NCI-H146 (cell line): ENCODE measurements around the gene RARG.
"Not testable (repeated sequence)": the region's sequence is repeated elsewhere in the genome, so short reads cannot be mapped to it uniquely, and the experiment has no call there.

Experiments
- DNase-seq: peaks from one replicate; lab custom pipeline; 2025; lab: John Stamatoyannopoulos, UW

Gene RARG

DNA sequence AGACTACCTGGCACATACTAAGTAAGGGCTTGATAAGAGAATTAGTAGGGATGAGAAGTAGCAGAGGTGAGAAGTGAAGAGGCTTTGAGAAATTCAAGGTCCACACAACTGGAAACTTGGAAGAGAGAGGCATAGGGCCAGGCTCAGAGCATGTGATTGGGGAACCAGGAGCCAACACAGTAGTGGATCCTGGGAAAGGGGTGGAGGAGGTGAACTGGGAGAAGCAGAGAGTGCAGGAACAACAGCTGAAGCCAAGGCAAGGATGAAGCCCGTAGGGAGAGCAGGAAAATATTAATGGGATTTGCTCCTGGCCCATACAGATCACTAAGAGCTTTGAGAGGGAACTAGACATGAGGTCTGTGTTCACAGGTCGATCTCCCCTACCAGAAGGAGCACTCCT is 23.6 kb downstream of the RARG start:
- no peak for DNase-seq

DNA sequence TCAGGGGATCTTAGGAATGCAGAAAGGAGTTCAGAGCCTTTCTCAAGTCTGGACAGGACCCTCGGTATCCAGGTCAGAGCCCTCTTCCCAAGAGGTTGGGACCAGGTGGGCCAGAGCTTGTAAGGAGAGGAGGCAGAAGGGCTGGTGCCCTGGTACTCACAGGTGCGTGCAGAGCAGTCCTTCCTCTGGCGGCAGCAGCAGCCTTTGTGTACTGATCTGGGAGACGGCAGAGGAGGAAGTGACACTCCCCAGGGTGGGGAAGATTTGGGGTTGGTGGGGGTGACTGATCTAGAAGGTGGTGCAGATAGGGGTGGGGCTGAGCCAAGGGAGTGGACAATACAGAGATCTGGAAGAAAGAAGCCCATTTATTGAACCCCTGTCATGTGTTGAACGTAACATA is 25.0 kb downstream of the RARG start, which contains the start of gene ITGB7:
TSS of gene ITGB7 (minus strand) at position 210 of the 400 bp plus-strand sequence. CDS start 6,808 bp downstream, outside the sequence.
- DNase-seq: no peak

DNA sequence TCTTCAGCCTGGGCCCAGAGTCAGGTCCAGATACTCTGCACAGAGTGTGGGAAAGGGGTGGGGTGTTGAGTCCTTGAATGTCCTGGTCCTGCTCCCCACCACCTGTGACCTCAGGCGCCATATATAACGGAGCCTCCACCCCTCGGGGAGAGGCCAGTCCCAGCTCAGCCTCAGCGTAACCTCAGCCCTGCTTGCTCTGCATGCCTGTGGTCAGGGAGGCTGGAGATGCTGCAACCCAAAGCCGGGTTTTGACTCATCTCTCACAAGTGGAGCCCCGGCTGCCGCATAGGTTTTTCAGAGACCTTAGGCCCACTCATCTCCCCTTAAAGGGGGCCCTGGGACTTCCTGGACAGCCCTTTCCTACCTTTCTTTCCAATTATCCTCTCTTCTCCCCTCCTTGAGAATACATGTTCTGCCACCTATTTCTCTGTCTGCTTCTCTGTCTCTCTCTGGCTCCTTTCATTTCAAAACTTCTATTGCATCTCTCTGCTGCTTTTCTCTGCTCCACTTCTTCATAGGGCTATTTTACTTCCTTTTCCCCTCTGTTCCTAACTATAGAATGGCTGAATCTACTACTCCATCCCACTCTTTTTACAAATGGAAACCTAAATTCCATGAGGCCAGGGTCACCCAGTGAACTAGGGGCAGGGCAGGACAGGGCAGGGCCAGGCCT is 26.1 kb downstream of the RARG start:
- no peak for DNase-seq

DNA sequence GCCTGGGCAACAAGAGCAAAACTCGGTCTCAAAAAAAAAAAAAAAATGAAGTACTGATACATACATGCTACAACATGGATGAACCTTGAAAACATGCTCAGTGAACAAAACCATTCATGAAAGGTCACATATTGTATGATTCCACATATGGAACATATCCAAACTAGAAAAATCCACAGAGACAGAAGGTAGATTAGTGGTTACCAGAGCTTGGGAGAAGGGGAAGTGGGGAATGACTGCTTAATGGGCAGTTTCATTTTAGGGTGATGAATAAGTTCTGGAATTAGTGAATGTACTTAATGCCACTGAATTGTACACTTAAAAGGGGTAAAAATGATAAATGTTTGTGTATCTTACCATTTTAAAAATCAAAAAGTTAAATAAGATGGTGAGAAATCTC is 27.7 kb downstream of the RARG start:
- DNase-seq: no peak

DNA sequence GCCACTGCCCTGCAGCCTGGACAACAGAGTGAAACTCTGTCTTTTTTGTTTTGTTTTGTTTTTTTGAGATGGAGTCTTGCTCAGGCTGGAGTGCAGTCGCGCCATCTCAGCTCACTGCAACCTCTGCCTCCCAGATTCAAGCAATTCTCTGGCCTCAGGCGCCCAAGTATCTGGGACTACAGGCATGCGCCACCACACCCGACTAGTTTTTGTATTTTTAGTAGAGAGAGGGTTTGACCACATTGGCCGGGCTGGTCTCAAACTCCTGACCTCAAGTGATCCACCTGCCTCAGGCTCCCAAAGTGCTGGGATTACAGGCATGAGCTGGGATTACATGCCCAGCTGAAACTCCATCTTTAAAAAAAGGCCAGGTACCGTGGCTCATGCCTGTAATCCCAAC is 29.7 kb downstream of the RARG start:
- DNase-seq: not testable (repeated sequence)

DNA sequence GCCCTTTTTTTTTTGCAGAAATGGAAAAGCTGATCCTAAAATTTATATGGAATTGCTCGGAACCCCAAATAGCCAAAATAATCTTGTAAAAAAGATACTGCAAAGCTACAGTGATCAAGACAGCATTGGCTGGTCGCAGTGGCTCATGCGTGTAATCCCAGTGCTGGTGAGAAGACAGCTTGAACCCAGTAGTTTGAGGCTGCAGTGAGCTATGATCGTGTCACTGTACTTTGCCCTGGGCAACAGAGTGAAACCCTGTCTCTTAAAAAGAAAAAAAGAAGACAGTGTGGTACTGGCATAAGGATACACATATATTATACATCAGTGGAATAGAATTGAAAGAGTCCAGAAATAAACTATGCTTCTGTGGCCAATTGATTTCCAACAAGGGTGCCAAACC is 30.4 kb downstream of the RARG start:
- DNase-seq: no peak

DNA sequence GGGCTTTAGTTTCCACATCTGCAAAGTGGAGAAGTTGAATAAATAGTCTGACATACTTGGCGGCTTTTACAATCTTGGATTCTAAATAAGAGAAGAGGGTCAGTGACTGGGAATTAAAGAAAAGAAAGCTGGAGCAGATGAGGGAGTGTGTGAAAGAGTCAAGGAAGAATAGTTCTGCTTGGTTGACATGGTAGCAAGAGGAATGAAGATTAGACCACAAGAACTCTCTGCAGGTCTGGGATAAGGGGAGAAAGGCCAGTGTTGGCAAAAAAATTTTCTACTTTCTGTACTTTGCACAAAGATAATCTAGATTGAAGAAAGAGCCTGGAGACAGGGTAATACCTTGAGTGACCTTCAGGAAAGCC is 30.9 kb downstream of the RARG start:
- no peak for DNase-seq

DNA sequence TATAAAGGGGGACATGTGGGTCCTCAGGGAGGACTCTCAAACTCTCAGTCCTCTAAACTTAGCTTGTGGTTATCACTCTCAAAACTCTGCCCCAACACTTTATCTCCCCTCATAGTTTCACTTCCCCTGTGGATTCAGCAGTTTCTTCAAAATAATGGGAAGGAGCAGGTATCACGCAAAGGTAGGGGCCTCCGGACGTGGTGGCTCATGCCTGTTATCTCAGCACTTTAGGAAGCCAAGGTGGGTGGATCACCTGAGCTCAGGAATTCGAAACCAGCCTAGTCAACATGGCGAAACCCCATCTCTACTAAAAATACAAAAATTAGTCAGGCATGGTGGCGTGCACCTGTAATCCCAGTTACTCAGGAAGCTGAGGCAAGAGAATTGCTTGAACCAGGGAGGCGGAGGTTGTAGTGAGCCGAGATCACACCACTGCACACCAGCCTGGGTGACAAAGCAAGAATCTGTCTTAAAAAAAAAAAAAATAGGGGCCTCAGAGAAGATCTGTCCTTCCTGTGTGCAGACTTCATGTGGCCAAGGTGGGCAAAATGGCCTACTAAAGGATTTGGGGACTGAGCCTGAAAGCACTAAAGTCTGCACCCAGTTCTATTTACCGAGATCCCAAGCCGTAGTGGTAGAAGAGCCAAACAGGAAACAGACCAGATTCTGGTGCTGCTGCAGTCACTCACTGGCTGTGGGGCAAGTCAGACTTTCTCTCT is 31.4 kb downstream of the RARG start:
- DNase-seq: no peak

DNA sequence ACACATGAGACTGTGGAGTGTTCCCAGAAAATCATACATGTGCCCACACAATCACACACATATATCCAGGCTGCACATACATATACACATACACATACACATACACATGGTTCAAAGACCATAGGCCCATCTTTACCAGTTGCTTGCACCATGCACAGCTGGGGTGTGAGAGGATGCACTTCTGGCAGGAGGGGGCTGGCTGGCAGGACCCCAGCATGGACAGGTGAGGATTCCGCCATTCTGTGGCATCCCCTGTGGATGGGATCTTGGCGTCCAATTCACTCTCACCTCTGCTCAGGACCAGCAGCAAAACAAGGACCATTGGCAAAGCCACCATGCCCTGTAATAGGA is 31.9 kb downstream of the RARG start:
- no peak for DNase-seq

DNA sequence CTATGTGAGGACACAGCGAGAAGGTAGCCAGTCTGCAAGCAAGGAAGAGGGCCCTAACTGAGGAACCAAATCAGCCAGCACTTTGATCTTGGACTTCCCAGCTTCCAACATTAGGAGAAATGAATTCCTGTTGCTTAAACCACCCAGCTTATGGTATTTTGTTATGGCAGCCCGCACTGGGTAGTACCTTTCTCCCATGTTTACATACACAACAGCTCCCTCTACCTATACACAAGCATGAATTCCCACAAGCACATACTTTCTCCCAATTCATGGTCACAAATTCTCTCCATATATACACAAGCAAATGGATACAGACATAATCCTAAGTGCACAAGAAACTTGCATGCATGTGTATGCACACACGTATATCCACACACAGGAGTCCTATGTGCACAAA is 32.3 kb downstream of the RARG start:
- no peak for DNase-seq

DNA sequence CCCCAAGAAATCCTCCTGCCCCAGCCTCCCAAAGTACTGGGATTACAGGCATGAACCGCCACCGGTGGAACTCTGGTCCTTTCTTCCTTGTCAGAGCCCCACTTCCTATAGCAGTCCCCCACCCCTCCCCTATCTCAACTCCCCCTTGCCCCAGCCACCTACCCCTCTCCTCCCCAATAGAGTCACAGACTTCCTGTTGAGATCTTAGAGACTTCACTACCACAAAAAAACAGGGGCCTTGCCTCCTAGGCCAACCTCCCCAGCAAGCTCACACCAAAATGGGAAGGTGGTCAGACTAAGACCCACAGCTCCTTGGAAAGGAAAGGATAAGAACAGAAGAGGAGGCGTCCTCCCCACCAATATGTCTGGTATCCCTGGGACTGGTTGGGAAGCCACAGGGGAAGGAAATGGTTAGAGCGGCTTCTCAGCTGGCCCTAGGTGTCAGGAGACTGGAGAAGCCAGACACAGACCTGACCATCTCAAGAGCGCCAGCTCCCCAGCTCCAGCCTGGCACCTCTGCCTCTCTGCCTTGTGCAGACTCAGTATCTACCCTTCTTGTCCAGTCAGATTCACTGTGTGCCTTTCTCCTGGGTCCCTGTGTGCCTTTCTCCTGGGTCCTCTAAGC is 33.4 kb downstream of the RARG start:
- DNase-seq: no peak

DNA sequence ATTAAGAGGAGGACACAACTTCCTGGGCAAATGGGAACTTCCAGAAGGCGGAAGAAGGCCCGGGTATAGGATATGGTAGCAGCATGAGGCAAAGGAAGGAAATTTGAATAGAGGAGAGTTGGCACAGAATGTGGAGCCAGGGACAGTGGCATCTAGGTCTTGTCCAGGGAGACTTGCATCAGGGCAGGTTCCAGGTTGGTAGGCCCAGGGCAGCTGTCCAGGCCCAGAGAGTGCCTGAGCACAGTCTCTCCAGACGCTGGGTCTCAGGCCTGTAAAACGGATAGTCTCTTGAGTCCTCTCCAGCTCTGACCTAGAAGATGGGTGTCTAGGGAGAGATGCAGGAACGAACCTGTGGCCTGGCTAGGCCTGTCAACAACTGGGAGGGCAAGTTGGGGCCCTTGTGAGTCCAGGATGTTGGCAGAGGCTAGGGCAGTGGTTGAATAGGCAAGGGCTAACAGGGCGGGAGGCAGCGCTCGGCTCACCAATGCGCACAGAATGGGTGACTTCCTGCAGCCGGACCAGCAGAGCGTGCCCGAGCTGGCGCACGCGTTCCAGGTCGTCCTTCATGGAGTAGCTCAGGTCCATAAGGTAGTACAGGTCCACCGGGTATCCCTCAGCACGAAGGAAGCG is 34.9 kb downstream of the RARG start:
- no peak for DNase-seq

DNA sequence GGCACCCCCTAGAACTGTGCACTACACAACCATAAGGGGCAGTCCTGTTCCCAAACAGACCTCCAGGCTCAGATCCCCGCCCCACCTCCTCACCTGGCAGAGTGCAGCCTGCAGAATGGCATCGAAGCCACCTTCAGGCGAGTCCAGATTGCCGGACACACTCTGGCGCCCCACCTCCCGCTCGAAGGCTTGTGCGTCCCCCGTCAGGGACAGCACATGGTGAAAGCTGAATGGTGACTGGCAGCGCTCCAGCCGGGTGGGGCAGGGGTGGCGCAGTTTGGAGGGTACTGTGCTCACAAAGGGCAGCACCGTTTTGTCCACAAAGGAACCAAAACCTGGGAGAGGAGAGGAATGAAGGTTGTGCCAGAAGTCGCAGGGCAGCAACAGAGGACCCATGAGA is 35.5 kb downstream of the RARG start:
- no peak for DNase-seq

DNA sequence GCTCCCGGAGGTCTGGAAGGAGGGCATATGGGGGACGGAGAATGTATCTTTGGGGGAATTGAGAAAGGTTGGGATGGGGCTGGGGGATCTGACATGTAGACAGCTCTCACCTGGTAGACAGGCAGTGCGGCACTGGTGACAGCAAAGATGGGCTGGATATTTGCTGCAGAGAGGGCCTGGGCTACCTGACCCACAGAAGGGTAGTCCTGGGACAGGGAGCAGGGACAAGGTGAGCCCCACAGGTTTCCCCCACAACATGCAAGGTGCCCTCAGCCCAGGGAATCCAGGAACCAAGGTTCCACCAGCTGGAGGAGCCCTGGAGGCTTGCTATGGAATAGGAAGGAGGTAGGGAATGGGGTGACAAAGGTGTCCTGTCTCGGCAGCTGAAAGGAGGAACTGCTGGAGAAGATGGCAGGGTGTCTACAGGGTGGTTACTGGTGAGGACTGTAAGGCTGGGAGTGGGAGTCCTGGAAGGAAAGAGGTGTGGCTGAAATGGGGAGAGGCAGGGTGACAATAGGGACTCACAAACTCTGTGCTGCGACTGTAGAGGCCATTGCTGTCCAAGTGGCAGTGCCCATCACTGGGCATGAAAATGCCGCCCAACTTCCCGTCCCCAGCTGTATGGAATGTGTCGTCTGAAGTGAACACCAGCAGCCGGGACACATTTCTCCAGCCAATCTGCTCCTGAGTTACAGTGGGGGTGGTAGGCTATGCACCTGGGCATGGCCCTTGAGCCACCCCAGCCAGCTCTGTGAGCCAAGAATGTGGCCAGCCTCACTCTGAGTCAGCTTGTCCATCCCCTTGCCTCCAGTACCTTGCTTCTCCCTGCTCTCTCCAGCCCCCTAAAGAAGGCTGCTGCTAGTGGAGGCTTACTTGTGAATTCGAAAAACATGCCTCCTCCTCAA is 36.2 kb downstream of the RARG start:
- no peak for DNase-seq

DNA sequence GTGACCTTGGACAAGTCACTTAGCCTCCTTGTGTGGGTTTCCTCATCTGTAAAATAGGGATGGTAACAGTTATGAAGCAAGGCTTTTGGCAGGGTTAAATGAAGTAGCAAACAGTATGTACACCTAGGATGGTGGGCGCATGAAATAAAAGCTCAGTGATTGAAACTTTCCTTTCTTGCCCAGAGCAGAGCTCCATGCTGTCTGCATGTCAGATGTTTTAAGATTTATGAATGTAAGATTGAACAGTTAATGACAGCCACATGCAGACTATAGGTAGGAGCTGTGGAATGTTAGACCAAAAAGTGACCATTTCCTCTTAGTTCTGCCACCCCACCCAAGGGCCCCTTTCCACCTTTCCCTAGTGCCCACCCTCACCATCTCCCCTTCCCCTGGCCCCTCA is 37.0 kb downstream of the RARG start:
- DNase-seq: no peak

DNA sequence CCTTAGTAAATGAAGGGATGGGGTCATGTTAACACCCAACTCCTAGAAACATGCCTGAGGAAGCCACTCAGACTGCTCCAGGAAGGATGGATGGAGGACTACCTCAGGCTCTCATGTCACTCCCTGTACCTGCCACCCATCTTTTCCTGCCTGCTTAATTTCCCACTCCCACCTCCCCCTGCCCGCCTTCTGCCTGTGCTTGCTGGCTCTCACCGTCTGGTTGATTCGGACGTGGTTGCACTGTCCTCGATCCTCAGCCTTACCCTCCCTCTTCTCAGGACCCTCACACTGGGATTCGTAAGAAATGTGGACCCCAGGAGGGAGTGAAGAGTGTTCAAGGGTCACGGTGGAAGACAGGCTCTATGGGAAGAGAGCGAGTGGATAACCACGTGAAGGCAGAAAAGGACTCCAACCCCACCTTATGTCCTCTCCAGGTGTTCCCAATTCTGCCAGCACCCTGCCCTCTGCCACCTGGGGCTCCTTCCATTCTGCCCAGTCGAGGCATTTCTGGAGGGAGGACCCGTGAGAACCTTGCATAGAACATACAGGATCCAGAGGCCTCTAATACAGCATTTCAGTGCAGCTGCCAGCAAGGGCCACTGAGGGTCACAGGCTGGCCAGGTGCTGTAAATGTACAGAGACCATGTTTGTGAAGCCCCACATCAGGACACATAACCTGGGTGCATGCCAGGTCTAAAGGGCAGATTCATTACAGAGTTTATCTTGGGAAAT is 37.9 kb downstream of the RARG start:
- DNase-seq: no peak

DNA sequence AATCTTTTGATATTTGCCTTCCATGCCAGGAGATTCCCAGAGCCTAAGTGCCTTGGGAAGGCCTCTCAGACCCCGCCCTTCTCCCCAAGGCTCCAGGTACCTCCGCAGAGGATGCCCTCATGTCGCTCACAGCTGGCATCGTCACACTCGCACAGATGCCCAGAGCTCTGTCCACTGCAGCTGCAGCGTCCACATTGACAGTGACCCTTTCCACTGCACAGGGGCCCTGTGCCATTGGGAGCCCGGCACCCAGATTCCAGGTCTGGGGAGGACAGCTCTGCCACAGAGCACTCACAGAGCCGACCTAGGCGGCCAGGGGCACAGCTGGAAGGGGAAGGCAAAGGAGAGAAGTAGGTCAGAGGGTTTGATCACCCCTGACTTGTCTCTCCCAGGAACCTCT is 39.0 kb downstream of the RARG start:
- DNase-seq: no peak

DNA sequence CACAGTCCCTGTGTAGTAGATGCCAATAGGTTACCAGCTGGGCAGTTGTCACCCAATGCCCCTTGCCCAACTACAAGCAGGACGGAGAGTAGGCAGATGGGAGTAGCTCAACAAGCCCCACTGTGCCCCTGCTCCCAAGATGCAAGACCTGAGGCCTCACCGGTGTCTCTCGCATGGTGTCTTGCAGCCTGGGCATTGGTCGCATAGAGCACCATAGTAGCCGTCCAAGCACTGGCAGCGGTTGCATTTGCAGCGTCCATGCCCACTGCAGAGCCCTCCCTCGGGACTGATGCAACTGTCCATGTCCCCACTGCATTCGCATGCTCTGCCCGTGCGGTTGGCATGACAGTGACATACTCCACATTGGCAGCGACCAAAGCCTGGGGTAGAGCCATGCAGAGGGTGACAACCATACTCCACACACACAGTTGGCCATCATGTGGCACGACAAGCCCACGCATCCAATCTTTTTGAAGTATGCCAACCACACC is 39.4 kb downstream of the RARG start:
- DNase-seq: no peak

DNA sequence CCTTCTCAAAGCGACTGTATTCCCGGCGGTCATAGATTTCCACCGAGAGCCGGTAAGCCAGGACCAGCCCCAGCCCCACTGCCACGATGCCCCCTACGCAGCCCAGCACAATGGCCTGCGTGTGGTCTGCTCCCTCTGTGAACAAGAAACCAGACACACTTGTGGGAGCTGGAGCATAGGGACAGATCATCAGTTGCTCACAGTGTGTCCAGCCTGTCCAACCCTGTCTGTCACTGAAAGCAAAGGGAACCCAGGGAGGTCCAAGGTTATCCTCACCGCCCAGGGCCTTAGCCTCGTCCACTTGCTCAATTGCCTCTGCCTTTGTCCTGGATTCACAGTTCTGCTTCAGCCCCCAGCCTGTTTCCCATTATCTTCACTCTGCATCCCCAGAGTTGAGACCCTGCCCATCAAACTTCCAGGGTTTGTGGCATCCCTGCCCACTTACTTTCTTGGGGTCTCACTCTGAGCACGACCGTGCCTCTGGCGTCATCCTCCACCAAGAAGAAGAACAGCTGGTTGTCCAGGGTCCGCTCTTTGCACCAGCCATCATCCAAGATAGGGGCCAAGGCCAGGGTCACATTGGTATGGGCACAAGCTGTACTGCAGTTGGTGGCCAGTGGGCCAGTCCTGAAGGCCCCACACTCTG is 40.0 kb downstream of the RARG start:
- no peak for DNase-seq

DNA sequence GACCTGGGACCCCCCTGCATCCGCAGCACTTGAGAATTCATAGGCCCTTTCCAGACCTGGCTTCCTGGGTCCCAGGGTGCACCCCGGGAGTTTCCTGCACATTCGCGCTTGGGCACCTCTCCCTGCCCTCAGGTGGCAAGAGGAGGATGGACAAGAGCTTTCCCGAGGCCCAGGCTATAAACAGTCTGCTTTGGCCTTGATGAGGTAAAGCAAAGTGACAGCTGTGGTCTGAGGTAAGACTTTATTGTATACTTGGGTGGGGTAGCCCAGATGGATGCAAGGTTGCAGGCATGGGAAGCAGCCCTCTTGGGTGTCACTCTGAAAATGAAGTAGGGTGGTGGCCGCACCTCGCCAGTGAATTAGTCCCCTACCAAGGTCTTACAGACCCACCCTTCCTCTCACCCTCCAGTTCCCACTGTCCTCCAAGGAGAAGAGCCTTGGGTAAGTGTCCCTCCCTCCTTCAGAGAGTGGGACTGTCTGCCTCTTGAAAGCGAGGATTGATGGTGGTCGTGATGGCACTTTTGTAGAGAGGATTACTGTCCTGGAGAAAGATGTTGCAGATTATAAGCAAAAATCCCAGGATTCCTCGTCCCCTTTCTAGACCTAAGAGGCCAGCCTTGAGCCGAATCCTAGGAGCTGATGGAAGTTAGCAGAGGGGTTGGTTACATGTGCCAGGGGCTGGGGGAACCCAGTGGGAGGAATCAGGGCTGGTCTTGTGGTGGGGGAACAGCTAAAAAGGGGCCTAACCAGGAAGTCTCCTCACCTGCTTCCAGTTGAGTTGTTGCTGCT is 40.7 kb downstream of the RARG start:
- DNase-seq: no peak
